H1 (cell line): ENCODE measurements around the gene LYPD6. TPM values are rescaled to one million over a fixed set of nuclear protein-coding genes. Genes with fewer than 3 reads are reported as not detected.

ENCODE experiments used
- CTCF ChIA-PET: fragments of 300-600 bp; sonication (Branson Sonifier 250); formaldehyde crosslinking; loops from one replicate; lab custom pipeline; 2021; ENCODE audit not compliant: partially characterized antibody; lab: Charles Lee
- POLR2A ChIA-PET: fragments of 300-600 bp; sonication (Branson Sonifier 250); formaldehyde crosslinking; loops from one replicate; lab custom pipeline; 2021; ENCODE audit warnings: inconsistent platforms; ENCODE audit not compliant: partially characterized antibody; lab: Charles Lee
- DNase-seq, 2 experiments: peaks; one replicate each; pipeline versions ENCODE4 v3.0.0 to v3.0.0-alpha.2; 2010 to 2022; ENCODE audit warnings: low spot score in 2 of 2, low read depth in 1 of 2, mixed read lengths in 1 of 2
- FAIRE-seq: peaks from 2 replicates; lab custom pipeline; 2011; peaks lifted over from hg19 to GRCh38; lab: Jason Lieb, UNC
- H2AFZ ChIP-seq: 2 replicates; pipeline ENCODE4 v1.8.1; 2012; ENCODE audit warnings: low read length, inconsistent platforms
- H2AK5ac ChIP-seq: 2 replicates; pipeline ENCODE4 v1.6.1; 2013; ENCODE audit warnings: low read depth, low read length
- H2BK120ac ChIP-seq: replicated peaks from 2 replicates; pipeline ENCODE3; 2013; ENCODE audit warnings: low read depth, low read length, inconsistent platforms
- H2BK12ac ChIP-seq: 2 replicates; pipeline ENCODE4 v1.6.1; 2013; ENCODE audit warnings: low read depth, low read length
- H2BK15ac ChIP-seq: 2 replicates; pipeline ENCODE4 v1.6.1; 2013; ENCODE audit warnings: low read length
- H2BK20ac ChIP-seq: 2 replicates; pipeline ENCODE4 v1.6.1; 2013; ENCODE audit warnings: low read length
- H2BK5ac ChIP-seq: 2 replicates; pipeline ENCODE4 v1.6.1; 2013; ENCODE audit warnings: low read depth, low read length
- H3K14ac ChIP-seq: 2 replicates; pipeline ENCODE4 v1.6.1; 2013; ENCODE audit warnings: inconsistent platforms; ENCODE audit not compliant: insufficient read length
- H3K18ac ChIP-seq: 2 replicates; pipeline ENCODE4 v1.6.1; 2013; ENCODE audit warnings: low read length; ENCODE audit errors: extremely low read depth
- H3K23ac ChIP-seq: 2 replicates; pipeline ENCODE4 v1.6.1; 2013; ENCODE audit warnings: inconsistent platforms; ENCODE audit not compliant: insufficient read length
- H3K23me2 ChIP-seq: 2 replicates; pipeline ENCODE4 v1.6.1; 2013; ENCODE audit warnings: low read depth, low read length
- H3K27ac ChIP-seq: 2 replicates; pipeline ENCODE4 v1.6.1; 2011; ENCODE audit warnings: low read depth, low read length, inconsistent platforms
- H3K27me3 ChIP-seq, 4 experiments: replicated peaks in 1 of 4; 1 replicate in 1 of 4; 2 replicates in 3 of 4; pipeline versions ENCODE4 v1.6.1 to v1.8.1; 2011 to 2013; ENCODE audit warnings: low read length in 3 of 4, mild to moderate bottlenecking in 3 of 4, inconsistent platforms in 2 of 4, mixed read lengths in 2 of 4, moderate library complexity in 1 of 4; ENCODE audit not compliant: control insufficient read depth in 3 of 4, insufficient read depth in 3 of 4; ENCODE audit errors: extremely low read depth in 1 of 4
- H3K36me3 ChIP-seq, 4 experiments: 2 replicates each; pipeline versions ENCODE4 v1.6.1 to v1.8.1; 2011 to 2013; ENCODE audit warnings: mild to moderate bottlenecking in 4 of 4, low read length in 3 of 4, moderate library complexity in 2 of 4, control low read depth in 1 of 4, inconsistent platforms in 1 of 4; ENCODE audit not compliant: insufficient read depth in 4 of 4, control insufficient read depth in 2 of 4
- H3K4ac ChIP-seq: replicated peaks from 2 replicates; pipeline ENCODE3; 2013; ENCODE audit warnings: low read length, low read depth, mixed read lengths, inconsistent platforms; ENCODE audit not compliant: insufficient read length
- H3K4me1 ChIP-seq, 4 experiments: replicated peaks in 1 of 4; 1 replicate in 1 of 4; 2 replicates in 3 of 4; pipeline versions ENCODE4 v1.6.1 to v1.8.1; 2011 to 2013; ENCODE audit warnings: low read length in 3 of 4, inconsistent platforms in 2 of 4, mixed read lengths in 1 of 4; ENCODE audit not compliant: insufficient read depth in 4 of 4, control insufficient read depth in 3 of 4
- H3K4me2 ChIP-seq, 2 experiments: 2 replicates each; pipeline versions ENCODE4 v1.6.1 to v1.8.1; 2011 to 2013; ENCODE audit warnings: low read depth in 2 of 2, low read length in 2 of 2, control low read depth in 1 of 2, inconsistent platforms in 1 of 2, mild to moderate bottlenecking in 1 of 2; ENCODE audit not compliant: insufficient read depth in 1 of 2
- H3K4me3 ChIP-seq, 4 experiments: fragments of 200-600, 300-600 bp in 1 of 4; sonication (generic), shearing (Covaris generic), sonication (Bioruptor Twin) in 1 of 4; 2 replicates each; pipeline versions ENCODE4 v1.5.1 to v1.8.1; 2011 to 2016; ENCODE audit warnings: low read length in 4 of 4, low read depth in 3 of 4, control low read depth in 2 of 4, inconsistent platforms in 2 of 4, mild to moderate bottlenecking in 2 of 4, mixed read lengths in 1 of 4, moderate library complexity in 1 of 4; ENCODE audit not compliant: insufficient read depth in 2 of 4; ENCODE audit errors: extremely low read depth in 1 of 4
- H3K56ac ChIP-seq: replicated peaks from 2 replicates; pipeline ENCODE3; 2013; ENCODE audit warnings: low read depth, mild to moderate bottlenecking, mixed read lengths, low read length, inconsistent platforms; ENCODE audit not compliant: insufficient read length
- H3K79me1 ChIP-seq: 2 replicates; pipeline ENCODE4 v1.6.1; 2013; ENCODE audit warnings: low read depth, low read length, control low read depth
- H3K79me2 ChIP-seq, 2 experiments: 2 replicates each; pipeline versions ENCODE4 v1.6.1 to v1.8.1; 2012 to 2013; ENCODE audit warnings: low read length in 2 of 2, mild to moderate bottlenecking in 2 of 2, inconsistent platforms in 1 of 2; ENCODE audit not compliant: insufficient read depth in 2 of 2, control insufficient read depth in 1 of 2
- H3K9ac ChIP-seq, 4 experiments: replicated peaks in 1 of 4; 1 replicate in 1 of 4; 2 replicates in 3 of 4; pipeline versions ENCODE4 v1.6.1 to v1.8.1; 2011 to 2013; ENCODE audit warnings: low read depth in 3 of 4, low read length in 3 of 4, control low read depth in 2 of 4, mild to moderate bottlenecking in 2 of 4, moderate library complexity in 2 of 4, inconsistent platforms in 1 of 4; ENCODE audit errors: extremely low read depth in 1 of 4
- H3K9me3 ChIP-seq, 2 experiments: 2 replicates each; pipeline versions ENCODE4 v1.6.1 to v1.8.1; 2012 to 2013; ENCODE audit warnings: mild to moderate bottlenecking in 2 of 2, moderate library complexity in 2 of 2, control low read depth in 1 of 2, inconsistent platforms in 1 of 2, low read depth in 1 of 2, low read length in 1 of 2, mixed read lengths in 1 of 2; ENCODE audit not compliant: insufficient read depth in 2 of 2
- H4K20me1 ChIP-seq, 2 experiments: replicated peaks in 1 of 2; 2 replicates each; pipeline versions ENCODE3 to v1.8.1; 2011 to 2013; ENCODE audit warnings: inconsistent platforms in 2 of 2, low read length in 2 of 2, mild to moderate bottlenecking in 1 of 2; ENCODE audit not compliant: insufficient read depth in 2 of 2, control insufficient read depth in 1 of 2
- H4K5ac ChIP-seq: 2 replicates; pipeline ENCODE4 v1.6.1; 2013; ENCODE audit warnings: low read length, low read depth, mixed read lengths, inconsistent platforms; ENCODE audit not compliant: insufficient read length
- H4K8ac ChIP-seq: 2 replicates; pipeline ENCODE4 v1.8.0; 2013; ENCODE audit warnings: mild to moderate bottlenecking, moderate library complexity, low read length, inconsistent platforms; ENCODE audit not compliant: insufficient read depth; ENCODE audit errors: extremely low read depth
- H4K91ac ChIP-seq: replicated peaks from 2 replicates; pipeline ENCODE3; 2013; ENCODE audit warnings: low read length, mixed read lengths, inconsistent platforms; ENCODE audit not compliant: insufficient read length
- CHD1 ChIP-seq: IDR thresholded peaks from 2 replicates; pipeline ENCODE4 v1.6.1; 2012; ENCODE audit warnings: low read depth, low read length, improper control_type of control experiment
- CREB1 ChIP-seq: IDR thresholded peaks from 2 replicates; pipeline ENCODE4 v1.6.1; 2012; ENCODE audit warnings: inconsistent platforms
- EP300 ChIP-seq, 2 experiments: IDR thresholded peaks; 1 replicate in 1 of 2; 2 replicates in 1 of 2; pipeline ENCODE4 v1.6.1; 2011 to 2012; ENCODE audit warnings: low read depth in 2 of 2, low read length in 2 of 2, mild to moderate bottlenecking in 2 of 2, borderline replicate concordance in 1 of 2, inconsistent platforms in 1 of 2, moderate library complexity in 1 of 2
- KDM4A ChIP-seq: IDR thresholded peaks from one replicate; pipeline ENCODE4 v1.7.1; 2012; ENCODE audit warnings: low read depth, mild to moderate bottlenecking, moderate library complexity, low read length, inconsistent platforms; ENCODE audit not compliant: severe bottlenecking
- RXRA ChIP-seq: IDR thresholded peaks from 2 replicates; pipeline ENCODE4 v1.6.1; 2011; ENCODE audit warnings: low read depth, mild to moderate bottlenecking, low read length, moderate library complexity; ENCODE audit not compliant: insufficient read depth
- SIN3A ChIP-seq, 2 experiments: IDR thresholded peaks in 1 of 2; conservative IDR thresholded peaks in 1 of 2; 2 replicates each; pipeline ENCODE4 v1.6.1; 2011 to 2012; ENCODE audit warnings: low read length in 2 of 2, improper control_type of control experiment in 1 of 2, low read depth in 1 of 2, mild to moderate bottlenecking in 1 of 2
- SP4 ChIP-seq: IDR thresholded peaks from 2 replicates; pipeline ENCODE4 v1.6.1; 2012; ENCODE audit warnings: low read length, inconsistent platforms
- SUZ12 ChIP-seq: fragments of 200-600 bp; sonication (generic); IDR thresholded peaks from 2 replicates; pipeline ENCODE4 v1.6.1; 2012; ENCODE audit warnings: mild to moderate bottlenecking, inconsistent platforms, low read length, moderate library complexity, mixed read lengths
- TCF12 ChIP-seq: IDR thresholded peaks from 2 replicates; pipeline ENCODE4 v1.6.1; 2011; ENCODE audit warnings: low read depth, mild to moderate bottlenecking, low read length
- WGBS, 2 experiments: shearing (Covaris generic) in 1 of 2; methylation state at CpG; one replicate each; pipeline versions ENCODE4 v1.1.6 to v1.1.7; 2013 to 2015; ENCODE audit warnings: low lambda C conversion rate in 2 of 2, mixed read lengths in 2 of 2, inconsistent platforms in 1 of 2, low coverage in 1 of 2, missing lambda C conversion rate in 1 of 2; ENCODE audit not compliant: insufficient replicate concordance in 2 of 2, insufficient coverage in 1 of 2, insufficient read length in 1 of 2; ENCODE audit errors: extremely low coverage in 1 of 2, missing lambda C conversion rate in 1 of 2; 5-methylcytosine and 5-hydroxymethylcytosine counted together
- polyA plus RNA-seq, 7 experiments: library from polyadenylated mRNA; depleted of rRNA in 3 of 7; stranded (reverse) in 5 of 7; unstranded in 2 of 7; fragments of >200 nt in 5 of 7; fragments of 200-250 nt in 2 of 7; gene quantifications; 1 replicate in 5 of 7; 2 replicates in 1 of 7; 4 replicates in 1 of 7; pipeline versions ENCODE4 v1.2.1 to v1.2.3, GENCODE V29; 2011 to 2013; ENCODE audit warnings: missing spikeins in 2 of 7, mixed read lengths in 2 of 7
- total RNA-seq: library from RNA; stranded (reverse); fragmentation: NEBNext Ultra II Directional; extraction: Animal tissue kit (Norgen Biotek cat#: 25700); gene quantifications from 2 replicates; pipeline ENCODE4 v1.2.1, GENCODE V29; 2021
- TF ChIP-seq, protein P1 (sequence below): IDR thresholded peaks from 2 replicates; pipeline ENCODE4 v1.6.1; 2011; ENCODE audit warnings: low read length, improper control_type of control experiment

Gene LYPD6
- total and polyA plus RNA-seq, 2 of the 8 experiments (the other 6 are each of a cell fraction or from before 2014, with no cell fraction given) = 5.6 to 8.9 TPM

DNA sequence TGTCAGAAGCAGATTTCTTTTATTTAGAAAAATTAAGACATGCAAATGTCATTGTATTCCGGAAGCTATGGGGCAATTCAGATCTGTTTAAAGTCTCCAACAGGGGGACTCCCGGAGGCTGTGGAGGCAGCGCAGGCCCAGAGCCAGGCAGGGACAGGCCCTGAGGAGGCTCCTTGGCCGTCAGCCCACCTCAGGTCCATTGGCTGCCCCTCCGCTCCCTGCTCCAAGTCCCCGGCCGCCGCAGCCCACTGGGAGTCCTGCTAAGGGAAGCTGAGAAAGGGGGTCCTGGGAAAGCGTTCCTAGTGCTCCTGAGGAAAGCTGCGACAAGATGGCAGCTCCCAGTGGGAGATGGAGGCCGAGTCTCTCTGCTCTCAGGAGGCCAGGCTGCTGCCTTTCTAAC, 20.0 kb upstream of the LYPD6 start:
- no peaks in the 10 kb centered on the region; a peak in 1 of 4 replicates for H3K9me3 ChIP-seq
- H3K4me1 ChIP-seq = peaks cover 0 to 9% (median 5%) of the 10 kb centered on the region in 4 experiments; a peak in 5 of 7 replicates
- no peaks in the 10 kb centered on the region for H3K36me3 ChIP-seq
- H3K23ac ChIP-seq = no peak overlapping the region
- no peak overlapping the region for H2BK12ac ChIP-seq
- no peak overlapping the region for H4K8ac ChIP-seq
- H3K18ac ChIP-seq = no peak overlapping the region
- no peak overlapping the region for H4K91ac ChIP-seq
- no peak overlapping the region for H2BK20ac ChIP-seq
- H4K5ac ChIP-seq = no peak overlapping the region
- H2AK5ac ChIP-seq = no peak overlapping the region
- no peaks in the 10 kb centered on the region for H3K23me2 ChIP-seq
- no peak overlapping the region for H3K56ac ChIP-seq
- H3K79me2 ChIP-seq = no peaks in the 10 kb centered on the region
- H3K9ac ChIP-seq = no peak overlapping the region
- no peaks in the 10 kb centered on the region for H3K27me3 ChIP-seq
- FAIRE-seq = no peak
- H2BK5ac ChIP-seq = no peak overlapping the region
- H3K27ac ChIP-seq = no peak overlapping the region
- H2AFZ ChIP-seq = no peak overlapping the region
- no peaks in the 10 kb centered on the region for H3K79me1 ChIP-seq
- H2BK120ac ChIP-seq = no peak overlapping the region
- 91% methylated on average over 11 of the region's 11 CpGs; no CpG with 5 or more reads in 1 of the 2 experiments for WGBS, 2 experiments
- H4K20me1 ChIP-seq = no peaks in the 10 kb centered on the region
- CTCF ChIA-PET = interaction anchor here (0.7 to 5.5 kb wide), 12 partner anchors 8 to 294 kb away, joined by 3 to 51 read pairs (median 4); partner anchors contain the start of gene LYPD6B
- H3K4ac ChIP-seq = no peak overlapping the region
- TF ChIP-seq KDM4A (no peak), CREB1 (no peak), TCF12 (no peak), SIN3A (conservative IDR thresholded peaks at IDR 0.05 in 1 of 2, IDR thresholded peaks at IDR 0.05 in 1 of 2; ENCODE audit: low read depth in 1 of 2, low read length in 2 of 2) (no peak), SUZ12 (no peak), RXRA (no peak), SP4 (no peak), EP300 (IDR thresholded peaks at IDR 0.05; ENCODE audit: borderline replicate concordance in 1 of 2, low read depth in 2 of 2, low read length in 2 of 2) (no peak), CHD1 (no peak)
- TF ChIP-seq, protein P1, sequence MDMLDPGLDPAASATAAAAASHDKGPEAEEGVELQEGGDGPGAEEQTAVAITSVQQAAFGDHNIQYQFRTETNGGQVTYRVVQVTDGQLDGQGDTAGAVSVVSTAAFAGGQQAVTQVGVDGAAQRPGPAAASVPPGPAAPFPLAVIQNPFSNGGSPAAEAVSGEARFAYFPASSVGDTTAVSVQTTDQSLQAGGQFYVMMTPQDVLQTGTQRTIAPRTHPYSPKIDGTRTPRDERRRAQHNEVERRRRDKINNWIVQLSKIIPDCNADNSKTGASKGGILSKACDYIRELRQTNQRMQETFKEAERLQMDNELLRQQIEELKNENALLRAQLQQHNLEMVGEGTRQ = no peak
- H2BK15ac ChIP-seq = no peak overlapping the region
- no peak for DNase-seq
- no peak overlapping the region for H3K4me3 ChIP-seq
- no peak overlapping the region for H3K14ac ChIP-seq
- no peak overlapping the region for H3K4me2 ChIP-seq
- POLR2A ChIA-PET = no interaction called here
